Endothelial cell (in vitro differentiated cells): ENCODE measurements around the gene NAV2. TPM values are rescaled to one million over a fixed set of nuclear protein-coding genes. Genes with fewer than 3 reads are reported as not detected.

Experiments used
- DNase-seq: peaks from one replicate; pipeline ENCODE4 v3.0.0; 2021; ENCODE audit warnings: low spot score
- H3K27ac Mint-ChIP-seq: one replicate; pipeline ENCODE4 v1.8.0; 2021; ENCODE audit warnings: mixed read lengths, inconsistent platforms; ENCODE audit not compliant: unreplicated experiment
- H3K27me3 Mint-ChIP-seq: one replicate; pipeline ENCODE4 v1.8.0; 2021; ENCODE audit warnings: mild to moderate bottlenecking, moderate library complexity, mixed read lengths, inconsistent platforms; ENCODE audit not compliant: unreplicated experiment
- H3K36me3 Mint-ChIP-seq: one replicate; pipeline ENCODE4 v1.8.0; 2021; ENCODE audit warnings: mild to moderate bottlenecking, low read depth, mixed read lengths, inconsistent platforms; ENCODE audit not compliant: unreplicated experiment
- H3K4me1 Mint-ChIP-seq: one replicate; pipeline ENCODE4 v1.8.0; 2021; ENCODE audit warnings: mild to moderate bottlenecking, mixed read lengths, inconsistent platforms; ENCODE audit not compliant: unreplicated experiment
- H3K4me3 Mint-ChIP-seq: one replicate; pipeline ENCODE4 v1.8.0; 2021; ENCODE audit warnings: mild to moderate bottlenecking, mixed read lengths, inconsistent platforms; ENCODE audit not compliant: unreplicated experiment
- H3K9me3 Mint-ChIP-seq: one replicate; pipeline ENCODE4 v1.8.0; 2021; ENCODE audit warnings: mixed read lengths, inconsistent platforms; ENCODE audit not compliant: unreplicated experiment
- total RNA-seq: library from RNA; stranded (reverse); fragmentation: NEBNext Ultra II Directional; extraction: Animal tissue kit (Norgen Biotek cat#: 25700); gene quantifications from one replicate; pipeline ENCODE4 v1.2.1, GENCODE V29; 2021; ENCODE audit not compliant: unreplicated experiment
- TF ChIP-seq, protein P1 (sequence below): fragments of 200-600 bp; sonication (generic); IDR thresholded peaks from one replicate; pipeline ENCODE4 v1.5.0; 2021; ENCODE audit warnings: antibody characterized with exemption; ENCODE audit not compliant: unreplicated experiment

The NAV2 gene
- total RNA-seq, 1 donor from 2014 or later: 15.6 TPM

GRCh38 chr11:19679952-19680828, 32.4 kb upstream of the NAV2 start:
- Mint-ChIP-seq H3K4me1 (peaks cover 32% of the 10 kb centered on the region), H3K4me3 (no peak overlapping the region), H3K9me3 (no peaks in the 10 kb centered on the region), H3K27me3 (peaks cover 5% of the 10 kb centered on the region), H3K36me3 (no peaks in the 10 kb centered on the region), H3K27ac (peak overlapping the region; percentile 61)
- TF ChIP-seq, protein P1, sequence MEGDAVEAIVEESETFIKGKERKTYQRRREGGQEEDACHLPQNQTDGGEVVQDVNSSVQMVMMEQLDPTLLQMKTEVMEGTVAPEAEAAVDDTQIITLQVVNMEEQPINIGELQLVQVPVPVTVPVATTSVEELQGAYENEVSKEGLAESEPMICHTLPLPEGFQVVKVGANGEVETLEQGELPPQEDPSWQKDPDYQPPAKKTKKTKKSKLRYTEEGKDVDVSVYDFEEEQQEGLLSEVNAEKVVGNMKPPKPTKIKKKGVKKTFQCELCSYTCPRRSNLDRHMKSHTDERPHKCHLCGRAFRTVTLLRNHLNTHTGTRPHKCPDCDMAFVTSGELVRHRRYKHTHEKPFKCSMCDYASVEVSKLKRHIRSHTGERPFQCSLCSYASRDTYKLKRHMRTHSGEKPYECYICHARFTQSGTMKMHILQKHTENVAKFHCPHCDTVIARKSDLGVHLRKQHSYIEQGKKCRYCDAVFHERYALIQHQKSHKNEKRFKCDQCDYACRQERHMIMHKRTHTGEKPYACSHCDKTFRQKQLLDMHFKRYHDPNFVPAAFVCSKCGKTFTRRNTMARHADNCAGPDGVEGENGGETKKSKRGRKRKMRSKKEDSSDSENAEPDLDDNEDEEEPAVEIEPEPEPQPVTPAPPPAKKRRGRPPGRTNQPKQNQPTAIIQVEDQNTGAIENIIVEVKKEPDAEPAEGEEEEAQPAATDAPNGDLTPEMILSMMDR: no peak
- DNase-seq: no peak

DNA sequence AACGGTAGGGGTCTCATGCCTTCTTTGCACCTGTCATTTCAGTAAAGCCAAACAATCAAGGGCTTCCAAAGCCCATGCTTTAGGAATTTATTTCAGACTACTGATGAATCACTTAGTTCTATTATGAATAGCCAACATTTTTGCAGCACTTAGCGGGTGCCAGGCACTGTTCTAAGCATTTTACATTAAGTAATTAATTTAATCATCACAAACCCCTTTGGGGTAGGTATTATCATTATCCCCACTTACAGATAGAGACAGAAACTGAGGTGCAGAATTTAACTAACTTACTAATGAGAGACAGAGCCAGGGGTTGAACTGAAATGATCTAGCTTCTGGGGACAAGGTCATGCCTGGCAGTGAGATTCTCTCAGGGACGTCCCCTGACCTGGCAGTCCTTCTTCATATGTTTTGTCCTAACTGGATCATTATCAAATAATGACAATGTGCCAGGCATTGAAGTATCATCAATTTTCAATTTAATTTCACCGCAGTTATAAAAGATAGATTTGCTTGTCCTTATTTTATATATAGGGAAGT, 31.7 kb upstream of the NAV2 start:
- TF ChIP-seq, protein P1: no peak
- Mint-ChIP-seq H3K4me3 (no peak overlapping the region), H3K36me3 (no peaks in the 10 kb centered on the region), H3K9me3 (no peaks in the 10 kb centered on the region), H3K4me1 (peaks cover 26% of the 10 kb centered on the region), H3K27ac (peak overlapping the region; percentile 61), H3K27me3 (peaks cover 5% of the 10 kb centered on the region)
- DNase-seq: no peak

DNA sequence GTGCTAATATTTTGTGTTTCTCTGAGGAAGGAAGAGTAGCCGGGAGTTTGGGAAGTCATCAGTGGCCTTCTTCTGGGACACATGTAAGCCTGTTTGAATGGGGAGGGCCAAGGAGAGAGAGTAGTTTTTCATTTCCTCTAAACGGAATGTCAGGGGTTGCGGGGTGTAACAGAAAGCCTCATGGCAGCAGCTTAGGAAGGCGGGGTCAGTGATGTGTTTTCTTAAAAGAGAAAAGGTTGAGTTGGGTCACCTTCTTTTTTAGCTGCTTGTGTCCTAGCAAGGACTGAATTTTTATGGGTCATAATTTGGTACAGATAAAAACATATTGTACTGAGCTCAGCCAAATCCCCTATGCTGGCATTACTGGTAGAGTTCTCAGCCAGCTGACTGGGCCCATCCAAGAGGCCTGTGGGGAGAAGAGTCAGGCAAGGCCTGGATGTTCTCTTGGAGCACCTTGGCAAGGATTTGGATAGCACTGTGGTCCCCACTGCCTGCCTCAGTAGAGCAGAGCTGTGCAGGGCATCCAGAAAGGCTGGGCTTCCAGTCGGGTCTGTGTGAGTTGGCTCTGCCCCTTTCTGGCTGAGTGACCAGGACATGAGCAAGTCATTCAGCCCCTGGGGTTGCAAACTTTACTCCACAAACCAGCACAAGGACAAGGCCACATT, 29.4 kb upstream of the NAV2 start:
- TF ChIP-seq, protein P1: no peak
- Mint-ChIP-seq H3K4me3 (no peak overlapping the region), H3K36me3 (no peaks in the 10 kb centered on the region), H3K9me3 (no peaks in the 10 kb centered on the region), H3K27me3 (peaks cover 8% of the 10 kb centered on the region), H3K4me1 (peaks cover 13% of the 10 kb centered on the region), H3K27ac (no peak overlapping the region)
- DNase-seq: no peak

DNA sequence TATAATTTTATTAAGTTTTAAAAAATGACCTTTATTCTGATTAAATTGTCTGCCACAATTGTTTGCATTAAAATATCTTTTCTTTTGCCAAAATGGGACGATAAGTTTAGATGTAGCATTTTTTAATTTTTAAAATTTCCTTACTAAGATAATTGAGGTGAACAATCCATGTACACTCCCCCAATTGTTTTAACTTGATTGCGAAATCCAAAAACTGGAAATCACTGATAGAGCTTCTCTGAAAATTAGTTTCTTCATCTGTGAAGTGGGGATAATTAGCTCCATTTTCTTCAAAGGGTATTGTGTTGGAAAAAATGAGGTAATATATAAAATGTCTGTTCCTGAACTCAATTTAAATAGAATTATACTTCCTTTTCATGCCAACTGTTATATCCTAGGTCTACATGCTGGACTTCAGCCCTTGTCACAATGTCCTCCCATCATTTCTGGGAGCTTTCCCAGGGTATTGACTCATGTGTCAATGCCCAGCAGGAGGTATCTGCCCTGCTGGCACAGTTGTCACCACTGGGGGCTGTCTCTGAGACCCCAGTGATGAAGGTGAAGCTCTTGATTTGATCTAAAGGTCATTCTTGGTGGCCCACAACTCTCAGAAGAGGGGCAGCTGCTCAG, 28.7 kb upstream of the NAV2 start:
- Mint-ChIP-seq H3K27me3 (peaks cover 7% of the 10 kb centered on the region), H3K4me3 (no peak overlapping the region), H3K27ac (no peak overlapping the region), H3K4me1 (peaks cover 13% of the 10 kb centered on the region), H3K36me3 (no peaks in the 10 kb centered on the region), H3K9me3 (no peaks in the 10 kb centered on the region)
- no peak for DNase-seq
- TF ChIP-seq, protein P1: no peak
